Osteocyte (in vitro differentiated cells): ENCODE measurements around the gene UVSSA. TPM values are rescaled to one million over a fixed set of nuclear protein-coding genes. Genes with fewer than 3 reads are reported as not detected.

Experiments
- DNase-seq: peaks from one replicate; pipeline ENCODE4 v3.0.0; 2021; ENCODE audit warnings: mixed read lengths; ENCODE audit not compliant: unreplicated experiment; ENCODE audit errors: extremely low spot score
- H3K27ac Mint-ChIP-seq: one replicate; pipeline ENCODE4 v1.8.0; 2021; ENCODE audit warnings: mild to moderate bottlenecking, mixed read lengths; ENCODE audit not compliant: unreplicated experiment
- H3K27me3 Mint-ChIP-seq: one replicate; pipeline ENCODE4 v1.8.0; 2021; ENCODE audit warnings: mixed read lengths; ENCODE audit not compliant: unreplicated experiment
- H3K36me3 Mint-ChIP-seq: one replicate; pipeline ENCODE4 v1.8.0; 2021; ENCODE audit warnings: mixed read lengths; ENCODE audit not compliant: unreplicated experiment
- H3K4me1 Mint-ChIP-seq: one replicate; pipeline ENCODE4 v1.8.0; 2021; ENCODE audit warnings: mixed read lengths; ENCODE audit not compliant: unreplicated experiment
- H3K4me3 Mint-ChIP-seq: one replicate; pipeline ENCODE4 v1.8.0; 2021; ENCODE audit warnings: mild to moderate bottlenecking, moderate library complexity, mixed read lengths; ENCODE audit not compliant: unreplicated experiment
- H3K9me3 Mint-ChIP-seq: one replicate; pipeline ENCODE4 v1.8.0; 2021; ENCODE audit warnings: mixed read lengths; ENCODE audit not compliant: unreplicated experiment
- CTCF ChIP-seq: fragments of 200-600 bp; sonication (generic); IDR thresholded peaks from 2 replicates; pipeline ENCODE4 v1.5.0; 2021; ENCODE audit warnings: antibody characterized with exemption, mild to moderate bottlenecking, moderate library complexity
- total RNA-seq: library from RNA; stranded (reverse); gene quantifications from 2 replicates; pipeline ENCODE4 v1.2.1, GENCODE V29; 2021

The UVSSA gene
- total RNA-seq, 1 donor from 2014 or later, result 26.7 TPM

GRCh38 chr4:1337951-1338751 lies 8.9 kb upstream of the UVSSA start:
- H3K4me1 Mint-ChIP-seq, result peaks cover 5% of the 10 kb centered on the region
- H3K36me3 Mint-ChIP-seq, result peaks cover 53% of the 10 kb centered on the region
- no peak for DNase-seq
- no peak for TF ChIP-seq CTCF
- no peak overlapping the region for H3K4me3 Mint-ChIP-seq
- no peaks in the 10 kb centered on the region for H3K9me3 Mint-ChIP-seq
- no peaks in the 10 kb centered on the region for H3K27me3 Mint-ChIP-seq
- peak overlapping the region; percentile 27 for H3K27ac Mint-ChIP-seq

- no peak overlapping the region for H3K27ac Mint-ChIP-seq
- no peak for TF ChIP-seq CTCF
- no peak overlapping the region for H3K4me3 Mint-ChIP-seq
- H3K27me3 Mint-ChIP-seq, result no peaks in the 10 kb centered on the region
- no peaks in the 10 kb centered on the region for H3K9me3 Mint-ChIP-seq
- H3K4me1 Mint-ChIP-seq, result peaks cover 6% of the 10 kb centered on the region
- H3K36me3 Mint-ChIP-seq, result peaks cover 53% of the 10 kb centered on the region
- no peak for DNase-seq
These were observed 8.1 kb upstream of the UVSSA start for GRCh38 chr4:1338752-1339414.

GRCh38 chr4:1339489-1339888 lies 7.5 kb upstream of the UVSSA start:
- no peaks in the 10 kb centered on the region for H3K27me3 Mint-ChIP-seq
- no peak for DNase-seq
- peaks cover 49% of the 10 kb centered on the region for H3K36me3 Mint-ChIP-seq
- TF ChIP-seq CTCF, result no peak
- no peak overlapping the region for H3K4me3 Mint-ChIP-seq
- H3K4me1 Mint-ChIP-seq, result peaks cover 9% of the 10 kb centered on the region
- H3K27ac Mint-ChIP-seq, result no peak overlapping the region
- H3K9me3 Mint-ChIP-seq, result no peaks in the 10 kb centered on the region

GRCh38 chr4:1340181-1340747 lies 6.7 kb upstream of the UVSSA start:
- Mint-ChIP-seq H3K4me3 (no peak overlapping the region), H3K27me3 (no peaks in the 10 kb centered on the region), H3K9me3 (no peaks in the 10 kb centered on the region), H3K27ac (no peak overlapping the region), H3K4me1 (peaks cover 15% of the 10 kb centered on the region), H3K36me3 (peaks cover 42% of the 10 kb centered on the region)
- no peak for DNase-seq
- TF ChIP-seq CTCF, result no peak

- no peak overlapping the region for H3K27ac Mint-ChIP-seq
- H3K4me1 Mint-ChIP-seq, result peaks cover 19% of the 10 kb centered on the region
- no peak for TF ChIP-seq CTCF
- no peaks in the 10 kb centered on the region for H3K27me3 Mint-ChIP-seq
- no peak for DNase-seq
- H3K9me3 Mint-ChIP-seq, result no peaks in the 10 kb centered on the region
- peaks cover 42% of the 10 kb centered on the region for H3K36me3 Mint-ChIP-seq
- H3K4me3 Mint-ChIP-seq, result no peak overlapping the region
These were observed 6.1 kb upstream of the UVSSA start for GRCh38 chr4:1340861-1341260.
